KOPT-K1 (cell line): ENCODE results near the gene FAM72C.
"Not testable (repeated sequence)": the region's sequence is repeated elsewhere in the genome, so short reads cannot be mapped to it uniquely, and the experiment has no call there.

ENCODE experiments used
- H3K27ac ChIP-seq: fragments of 200-600 bp; sonication (generic); 2 replicates; pipeline ENCODE4 v1.5.1; 2016; ENCODE audit warnings: antibody characterized with exemption, mild to moderate bottlenecking, low read depth, low read length; ENCODE audit not compliant: poor library complexity, severe bottlenecking
- H3K36me3 ChIP-seq: fragments of 200-600 bp; sonication (generic); 2 replicates; pipeline ENCODE4 v1.5.1; 2017; ENCODE audit warnings: antibody characterized with exemption, mild to moderate bottlenecking, low read length, moderate library complexity; ENCODE audit not compliant: insufficient read depth
- H3K9me3 ChIP-seq: fragments of 200-600 bp; sonication (generic); 2 replicates; pipeline ENCODE4 v1.5.1; 2017; ENCODE audit warnings: antibody characterized with exemption, low read length, mild to moderate bottlenecking; ENCODE audit not compliant: insufficient read depth, poor library complexity, severe bottlenecking

The FAM72C gene

GRCh38 chr1:143945253-143945652 is 26.5 kb downstream of the FAM72C start:
- not testable (repeated sequence) for H3K36me3 ChIP-seq, H3K9me3 ChIP-seq, H3K27ac ChIP-seq

GRCh38 chr1:143944576-143945240 is 27.1 kb downstream of the FAM72C start:
- not testable (repeated sequence) for H3K36me3 ChIP-seq, H3K27ac ChIP-seq, H3K9me3 ChIP-seq

- not testable (repeated sequence) for H3K27ac ChIP-seq, H3K36me3 ChIP-seq
These were observed 28.3 kb downstream of the FAM72C start for GRCh38 chr1:143943319-143943978.

GRCh38 chr1:143942238-143942860 is 29.4 kb downstream of the FAM72C start:
- H3K27ac ChIP-seq, H3K9me3 ChIP-seq, H3K36me3 ChIP-seq: not testable (repeated sequence)

More at GRCh38 chr1:143943319-143943978, 28.3 kb downstream of the FAM72C start:
- H3K9me3 ChIP-seq: not testable (repeated sequence)

GRCh38 chr1:143939666-143940065 is 32.1 kb downstream of the FAM72C start:
- H3K9me3 ChIP-seq, H3K36me3 ChIP-seq, H3K27ac ChIP-seq: not testable (repeated sequence)

GRCh38 chr1:143938922-143939321 is 32.9 kb downstream of the FAM72C start:
- not testable (repeated sequence) for H3K36me3 ChIP-seq, H3K27ac ChIP-seq, H3K9me3 ChIP-seq

GRCh38 chr1:143936457-143937115 is 35.2 kb downstream of the FAM72C start:
- not testable (repeated sequence) for H3K36me3 ChIP-seq, H3K27ac ChIP-seq, H3K9me3 ChIP-seq

GRCh38 chr1:143919127-143919526 is 52.7 kb downstream of the FAM72C start:
- not testable (repeated sequence) for H3K27ac ChIP-seq, H3K9me3 ChIP-seq, H3K36me3 ChIP-seq

- H3K36me3 ChIP-seq, H3K9me3 ChIP-seq, H3K27ac ChIP-seq: not testable (repeated sequence)
These were observed 53.2 kb downstream of the FAM72C start for GRCh38 chr1:143918552-143918951.

GRCh38 chr1:143913705-143914104 is 58.1 kb downstream of the FAM72C start:
- not testable (repeated sequence) for H3K27ac ChIP-seq, H3K36me3 ChIP-seq, H3K9me3 ChIP-seq
